ENCODE results near the gene PITPNB. TPM values are rescaled to one million over a fixed set of nuclear protein-coding genes. Genes with fewer than 3 reads are reported as not detected.

PITPNB gene
- total and polyA plus RNA-seq, 2 experiments from 2014 or later = 50.9 to 56.0 TPM

DNA sequence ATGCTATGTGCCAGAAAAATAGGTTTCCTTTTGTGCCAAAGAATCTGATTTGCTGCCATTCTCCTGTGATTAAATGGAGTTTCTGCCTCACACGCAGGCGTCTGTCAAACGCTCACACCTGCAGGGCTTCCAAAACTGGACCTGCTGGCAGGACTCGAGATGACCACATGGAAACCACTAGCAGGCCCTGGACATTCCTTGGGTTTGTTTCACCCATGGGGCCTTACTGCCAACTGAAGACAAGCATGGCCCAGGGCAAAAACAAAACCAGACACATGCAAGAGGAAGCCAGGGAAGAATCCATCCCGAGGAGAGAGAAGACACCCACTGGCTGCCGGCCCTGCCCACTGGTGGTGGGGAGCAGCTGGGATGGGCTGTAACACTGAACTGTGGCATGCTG is 61.6 kb downstream of the PITPNB start (continued):
- TF ChIP-seq, protein P1, sequence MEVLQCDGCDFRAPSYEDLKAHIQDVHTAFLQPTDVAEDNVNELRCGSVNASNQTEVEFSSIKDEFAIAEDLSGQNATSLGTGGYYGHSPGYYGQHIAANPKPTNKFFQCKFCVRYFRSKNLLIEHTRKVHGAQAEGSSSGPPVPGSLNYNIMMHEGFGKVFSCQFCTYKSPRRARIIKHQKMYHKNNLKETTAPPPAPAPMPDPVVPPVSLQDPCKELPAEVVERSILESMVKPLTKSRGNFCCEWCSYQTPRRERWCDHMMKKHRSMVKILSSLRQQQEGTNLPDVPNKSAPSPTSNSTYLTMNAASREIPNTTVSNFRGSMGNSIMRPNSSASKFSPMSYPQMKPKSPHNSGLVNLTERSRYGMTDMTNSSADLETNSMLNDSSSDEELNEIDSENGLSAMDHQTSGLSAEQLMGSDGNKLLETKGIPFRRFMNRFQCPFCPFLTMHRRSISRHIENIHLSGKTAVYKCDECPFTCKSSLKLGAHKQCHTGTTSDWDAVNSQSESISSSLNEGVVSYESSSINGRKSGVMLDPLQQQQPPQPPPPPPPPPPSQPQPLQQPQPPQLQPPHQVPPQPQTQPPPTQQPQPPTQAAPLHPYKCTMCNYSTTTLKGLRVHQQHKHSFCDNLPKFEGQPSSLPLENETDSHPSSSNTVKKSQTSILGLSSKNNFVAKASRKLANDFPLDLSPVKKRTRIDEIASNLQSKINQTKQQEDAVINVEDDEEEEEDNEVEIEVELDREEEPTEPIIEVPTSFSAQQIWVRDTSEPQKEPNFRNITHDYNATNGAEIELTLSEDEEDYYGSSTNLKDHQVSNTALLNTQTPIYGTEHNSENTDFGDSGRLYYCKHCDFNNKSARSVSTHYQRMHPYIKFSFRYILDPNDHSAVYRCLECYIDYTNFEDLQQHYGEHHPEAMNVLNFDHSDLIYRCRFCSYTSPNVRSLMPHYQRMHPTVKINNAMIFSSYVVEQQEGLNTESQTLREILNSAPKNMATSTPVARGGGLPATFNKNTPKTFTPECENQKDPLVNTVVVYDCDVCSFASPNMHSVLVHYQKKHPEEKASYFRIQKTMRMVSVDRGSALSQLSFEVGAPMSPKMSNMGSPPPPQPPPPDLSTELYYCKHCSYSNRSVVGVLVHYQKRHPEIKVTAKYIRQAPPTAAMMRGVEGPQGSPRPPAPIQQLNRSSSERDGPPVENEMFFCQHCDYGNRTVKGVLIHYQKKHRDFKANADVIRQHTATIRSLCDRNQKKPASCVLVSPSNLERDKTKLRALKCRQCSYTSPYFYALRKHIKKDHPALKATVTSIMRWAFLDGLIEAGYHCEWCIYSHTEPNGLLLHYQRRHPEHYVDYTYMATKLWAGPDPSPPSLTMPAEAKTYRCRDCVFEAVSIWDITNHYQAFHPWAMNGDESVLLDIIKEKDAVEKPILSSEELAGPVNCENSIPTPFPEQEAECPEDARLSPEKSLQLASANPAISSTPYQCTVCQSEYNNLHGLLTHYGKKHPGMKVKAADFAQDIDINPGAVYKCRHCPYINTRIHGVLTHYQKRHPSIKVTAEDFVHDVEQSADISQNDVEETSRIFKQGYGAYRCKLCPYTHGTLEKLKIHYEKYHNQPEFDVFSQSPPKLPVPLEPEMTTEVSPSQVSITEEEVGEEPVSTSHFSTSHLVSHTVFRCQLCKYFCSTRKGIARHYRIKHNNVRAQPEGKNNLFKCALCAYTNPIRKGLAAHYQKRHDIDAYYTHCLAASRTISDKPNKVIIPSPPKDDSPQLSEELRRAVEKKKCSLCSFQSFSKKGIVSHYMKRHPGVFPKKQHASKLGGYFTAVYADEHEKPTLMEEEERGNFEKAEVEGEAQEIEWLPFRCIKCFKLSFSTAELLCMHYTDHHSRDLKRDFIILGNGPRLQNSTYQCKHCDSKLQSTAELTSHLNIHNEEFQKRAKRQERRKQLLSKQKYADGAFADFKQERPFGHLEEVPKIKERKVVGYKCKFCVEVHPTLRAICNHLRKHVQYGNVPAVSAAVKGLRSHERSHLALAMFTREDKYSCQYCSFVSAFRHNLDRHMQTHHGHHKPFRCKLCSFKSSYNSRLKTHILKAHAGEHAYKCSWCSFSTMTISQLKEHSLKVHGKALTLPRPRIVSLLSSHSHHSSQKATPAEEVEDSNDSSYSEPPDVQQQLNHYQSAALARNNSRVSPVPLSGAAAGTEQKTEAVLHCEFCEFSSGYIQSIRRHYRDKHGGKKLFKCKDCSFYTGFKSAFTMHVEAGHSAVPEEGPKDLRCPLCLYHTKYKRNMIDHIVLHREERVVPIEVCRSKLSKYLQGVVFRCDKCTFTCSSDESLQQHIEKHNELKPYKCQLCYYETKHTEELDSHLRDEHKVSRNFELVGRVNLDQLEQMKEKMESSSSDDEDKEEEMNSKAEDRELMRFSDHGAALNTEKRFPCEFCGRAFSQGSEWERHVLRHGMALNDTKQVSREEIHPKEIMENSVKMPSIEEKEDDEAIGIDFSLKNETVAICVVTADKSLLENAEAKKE (CRISPR knock-in tag; IDR thresholded peaks at IDR 0.05) = no peak
- no peak for TF ChIP-seq ZNF331 (CRISPR knock-in tag; IDR thresholded peaks at IDR 0.05; ENCODE audit: low read depth)

DNA sequence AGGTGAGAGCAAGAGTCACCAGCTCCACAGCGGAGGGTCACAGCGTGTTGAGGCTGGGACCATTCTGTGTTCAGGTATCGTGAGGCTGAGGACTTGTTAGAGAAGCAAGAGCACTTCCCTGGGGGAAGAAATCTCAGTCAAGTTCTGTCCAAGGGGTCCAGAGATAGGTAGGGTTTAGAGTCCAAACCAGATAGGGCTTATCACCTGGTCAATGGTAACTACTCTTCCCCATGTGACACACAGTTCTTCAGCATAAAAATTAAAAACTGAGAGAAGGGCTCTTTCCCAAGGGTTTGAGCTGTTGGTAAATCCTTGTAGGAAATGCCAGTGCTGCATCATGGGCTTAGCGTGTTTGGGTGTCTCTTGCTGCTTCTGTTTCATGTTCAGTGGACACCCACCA is 62.7 kb downstream of the PITPNB start:
- Mint-ChIP-seq H3K36me3 (ENCODE audit: low read depth) (peaks cover 50% of the 10 kb centered on the region), H3K27ac (no peak overlapping the region), H3K4me3 (no peak overlapping the region), H3K4me1 (peaks cover 15% of the 10 kb centered on the region), H3K9me3 (no peaks in the 10 kb centered on the region), H3K27me3 (ENCODE audit: insufficient read depth, low read depth, poor library complexity) (no peaks in the 10 kb centered on the region)
- no peak overlapping the region for H3K4me2 ChIP-seq
- H3F3A ChIP-seq (replicated peaks; ENCODE audit: low read depth) = no peaks in the 10 kb centered on the region
- H3K9me2 ChIP-seq (ENCODE audit: insufficient read depth) = no peaks in the 10 kb centered on the region
- H3K36me3 ChIP-seq (ENCODE audit: insufficient read depth) = peaks cover 40% of the 10 kb centered on the region
- H4K20me1 ChIP-seq (replicated peaks; ENCODE audit: insufficient read depth) = peaks cover 4% of the 10 kb centered on the region
- H3K27me3 ChIP-seq (ENCODE audit: insufficient read depth) = no peaks in the 10 kb centered on the region
- no peak overlapping the region for H3K27ac ChIP-seq (ENCODE audit: low read depth)
- DNase-seq (ENCODE audit: low spot score) (no peak), ATAC-seq (no peak)
- H3K4me3 ChIP-seq = no peak overlapping the region
- H3K4me1 ChIP-seq (ENCODE audit: insufficient read depth) = peaks cover 18% of the 10 kb centered on the region
- H3K79me2 ChIP-seq (replicated peaks; ENCODE audit: insufficient read depth) = no peaks in the 10 kb centered on the region; the same call in 1 of the 2 replicates
- H2AFZ ChIP-seq = no peak overlapping the region
- TF ChIP-seq, protein P2, sequence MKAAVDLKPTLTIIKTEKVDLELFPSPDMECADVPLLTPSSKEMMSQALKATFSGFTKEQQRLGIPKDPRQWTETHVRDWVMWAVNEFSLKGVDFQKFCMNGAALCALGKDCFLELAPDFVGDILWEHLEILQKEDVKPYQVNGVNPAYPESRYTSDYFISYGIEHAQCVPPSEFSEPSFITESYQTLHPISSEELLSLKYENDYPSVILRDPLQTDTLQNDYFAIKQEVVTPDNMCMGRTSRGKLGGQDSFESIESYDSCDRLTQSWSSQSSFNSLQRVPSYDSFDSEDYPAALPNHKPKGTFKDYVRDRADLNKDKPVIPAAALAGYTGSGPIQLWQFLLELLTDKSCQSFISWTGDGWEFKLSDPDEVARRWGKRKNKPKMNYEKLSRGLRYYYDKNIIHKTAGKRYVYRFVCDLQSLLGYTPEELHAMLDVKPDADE (IDR thresholded peaks at IDR 0.05) = no peak
- TF ChIP-seq ZNF114 (CRISPR knock-in tag; IDR thresholded peaks at IDR 0.05) (no peak), POLR2AphosphoS5 (IDR thresholded peaks at IDR 0.05; ENCODE audit: low read depth) (no peak), STAT1 (IDR thresholded peaks at IDR 0.05; ENCODE audit: unreplicated experiment) (no peak), NANOG (IDR thresholded peaks at IDR 0.05; ENCODE audit: borderline replicate concordance) (no peak)
- TF ChIP-seq, protein P1 (CRISPR knock-in tag; IDR thresholded peaks at IDR 0.05) = no peak
